ENCODE results near the gene SEL1L2. TPM values are rescaled to one million over a fixed set of nuclear protein-coding genes. Genes with fewer than 3 reads are reported as not detected.

Gene SEL1L2
- total RNA-seq, 2 donors from 2014 or later: not detected

GRCh38 chr20:13960119-13960518, 30.3 kb downstream of the SEL1L2 start:
- no peaks in the 10 kb centered on the region for H3K36me3 Mint-ChIP-seq (ENCODE audit: low read depth)
- no peaks in the 10 kb centered on the region for H3K27me3 Mint-ChIP-seq (ENCODE audit: insufficient read depth)
- DNase-seq: no peak
- no peaks in the 10 kb centered on the region for H3K9me3 Mint-ChIP-seq
- Histone ChIP-seq H3K9ac (ENCODE audit: extremely low read depth, low read length, poor library complexity, severe bottlenecking) (no peak overlapping the region), H3K9me3 (ENCODE audit: control insufficient read depth, low read length) (no peaks in the 10 kb centered on the region), H3K36me3 (ENCODE audit: control insufficient read depth, insufficient read depth, low read length) (no peaks in the 10 kb centered on the region), H3K4me1 (ENCODE audit: control insufficient read depth, insufficient read depth, low read length) (no peaks in the 10 kb centered on the region), H3K27me3 (ENCODE audit: control insufficient read depth, insufficient read depth, low read length, poor library complexity, severe bottlenecking) (no peaks in the 10 kb centered on the region), H3K27ac (ENCODE audit: low read depth, low read length) (no peak overlapping the region), H3K4me3 (ENCODE audit: low read length) (no peak overlapping the region)
- H3K4me3 Mint-ChIP-seq: no peak overlapping the region
- H3K27ac Mint-ChIP-seq: no peak overlapping the region
- WGBS, 2 experiments (ENCODE audit: insufficient coverage in 1 of 2, insufficient read length in 1 of 2): 95% methylated on average over 2 of the region's 2 CpGs; no CpG with 5 or more reads in 1 of the 2 experiments
- H3K4me1 Mint-ChIP-seq: no peaks in the 10 kb centered on the region
- TF ChIP-seq CTCF (conservative IDR thresholded peaks at IDR 0.05): no peak

DNA sequence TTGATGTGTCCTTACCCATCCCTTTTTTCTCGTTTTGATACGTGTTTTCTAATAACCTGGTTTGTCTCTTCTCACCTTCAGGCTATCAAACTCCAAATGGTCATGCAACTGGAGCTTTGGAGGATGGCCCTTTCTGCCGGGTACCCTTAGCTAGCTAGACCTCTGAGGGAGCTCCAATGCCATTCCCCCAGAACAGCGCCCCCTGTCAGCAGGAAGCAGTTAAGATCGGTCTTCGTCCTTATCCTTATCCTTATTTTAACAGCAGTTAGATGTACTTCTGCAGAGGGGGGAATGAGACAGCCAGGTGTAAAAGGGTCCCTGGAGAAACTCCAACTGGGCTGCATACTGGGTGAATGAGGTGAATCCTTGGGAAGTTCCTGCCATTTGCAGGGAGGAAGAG, 37.2 kb downstream of the SEL1L2 start:
- peak; percentile 74 for TF ChIP-seq CTCF (conservative IDR thresholded peaks at IDR 0.05)
- H3K27me3 Mint-ChIP-seq (ENCODE audit: insufficient read depth): no peaks in the 10 kb centered on the region

GRCh38 chr20:13947719-13948118, 42.7 kb downstream of the SEL1L2 start:
- Histone ChIP-seq H3K36me3 (ENCODE audit: control insufficient read depth, insufficient read depth, low read length) (no peaks in the 10 kb centered on the region), H3K9ac (ENCODE audit: extremely low read depth, low read length, poor library complexity, severe bottlenecking) (no peak overlapping the region), H3K27me3 (ENCODE audit: control insufficient read depth, insufficient read depth, low read length, poor library complexity, severe bottlenecking) (no peaks in the 10 kb centered on the region), H3K27ac (ENCODE audit: low read depth, low read length) (no peak overlapping the region), H3K4me1 (ENCODE audit: control insufficient read depth, insufficient read depth, low read length) (no peaks in the 10 kb centered on the region), H3K9me3 (ENCODE audit: control insufficient read depth, low read length) (no peaks in the 10 kb centered on the region), H3K4me3 (ENCODE audit: low read length) (no peak overlapping the region)
- Mint-ChIP-seq H3K36me3 (ENCODE audit: low read depth) (no peaks in the 10 kb centered on the region), H3K27ac (no peak overlapping the region), H3K9me3 (peaks cover 1% of the 10 kb centered on the region), H3K27me3 (ENCODE audit: insufficient read depth) (no peaks in the 10 kb centered on the region), H3K4me3 (no peak overlapping the region), H3K4me1 (no peaks in the 10 kb centered on the region)
- no peak for DNase-seq
- TF ChIP-seq CTCF (conservative IDR thresholded peaks at IDR 0.05): no peak
- WGBS, 2 experiments (ENCODE audit: insufficient coverage in 1 of 2, insufficient read length in 1 of 2): 92% methylated on average over 3 of the region's 3 CpGs; no CpG with 5 or more reads in 1 of the 2 experiments

More for the DNA sequence above, 37.2 kb downstream of the SEL1L2 start:
- peaks cover 1% of the 10 kb centered on the region for H3K9me3 Mint-ChIP-seq
- Histone ChIP-seq H3K36me3 (ENCODE audit: control insufficient read depth, insufficient read depth, low read length) (no peaks in the 10 kb centered on the region), H3K9me3 (ENCODE audit: control insufficient read depth, low read length) (no peaks in the 10 kb centered on the region), H3K27me3 (ENCODE audit: control insufficient read depth, insufficient read depth, low read length, poor library complexity, severe bottlenecking) (no peaks in the 10 kb centered on the region), H3K9ac (ENCODE audit: extremely low read depth, low read length, poor library complexity, severe bottlenecking) (no peak overlapping the region), H3K4me1 (ENCODE audit: control insufficient read depth, insufficient read depth, low read length) (no peaks in the 10 kb centered on the region), H3K4me3 (ENCODE audit: low read length) (no peak overlapping the region), H3K27ac (ENCODE audit: low read depth, low read length) (no peak overlapping the region)
- no peak overlapping the region for H3K27ac Mint-ChIP-seq
- no peaks in the 10 kb centered on the region for H3K36me3 Mint-ChIP-seq (ENCODE audit: low read depth)
- peak; percentile 79 for DNase-seq
- no peaks in the 10 kb centered on the region for H3K4me1 Mint-ChIP-seq
- WGBS, 2 experiments (ENCODE audit: insufficient coverage in 1 of 2, insufficient read length in 1 of 2): 78 to 79% methylated on average over 6 of the region's 6 CpGs
- no peak overlapping the region for H3K4me3 Mint-ChIP-seq
